HL-60 (cell line): ENCODE measurements around the gene RASAL2.

Experiments used
- GABPA ChIP-seq: IDR thresholded peaks from 2 replicates; pipeline ENCODE4 v1.6.1; 2012; ENCODE audit warnings: low read depth
- POLR2AphosphoS5 ChIP-seq: IDR thresholded peaks from 2 replicates; pipeline ENCODE4 v1.6.1; 2012; ENCODE audit warnings: low read depth
- SPI1 ChIP-seq: IDR thresholded peaks from 2 replicates; pipeline ENCODE4 v1.6.1; 2012; ENCODE audit warnings: low read depth, mild to moderate bottlenecking, borderline replicate concordance
- TF ChIP-seq, protein P1 (sequence below): IDR thresholded peaks from one replicate; pipeline ENCODE4 v1.5.1; 2011; ENCODE audit warnings: low read length, control low read depth, inconsistent platforms; ENCODE audit not compliant: insufficient read depth
- TF ChIP-seq, protein P2 (sequence below): IDR thresholded peaks from 2 replicates; pipeline ENCODE4 v1.6.1; 2012; ENCODE audit warnings: low read depth; ENCODE audit not compliant: insufficient replicate concordance

DNA sequence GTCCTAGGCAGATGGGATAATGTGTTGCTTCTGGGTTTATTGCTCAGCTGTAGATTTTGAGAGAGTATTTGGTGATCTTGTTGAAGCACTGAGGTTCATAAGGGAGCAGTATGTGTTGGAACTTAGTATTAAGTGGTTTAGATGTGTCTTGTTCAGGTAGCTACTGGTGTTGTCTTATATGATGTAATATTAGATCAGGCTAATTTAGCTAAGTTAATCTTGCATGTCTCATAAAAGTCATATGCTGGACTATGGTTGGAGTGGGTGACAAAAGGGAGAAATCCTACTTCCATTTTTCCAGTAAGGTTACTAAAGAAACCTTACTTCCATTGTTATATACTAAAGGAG lies 206.4 kb downstream of the RASAL2 start:
- TF ChIP-seq, protein P1, sequence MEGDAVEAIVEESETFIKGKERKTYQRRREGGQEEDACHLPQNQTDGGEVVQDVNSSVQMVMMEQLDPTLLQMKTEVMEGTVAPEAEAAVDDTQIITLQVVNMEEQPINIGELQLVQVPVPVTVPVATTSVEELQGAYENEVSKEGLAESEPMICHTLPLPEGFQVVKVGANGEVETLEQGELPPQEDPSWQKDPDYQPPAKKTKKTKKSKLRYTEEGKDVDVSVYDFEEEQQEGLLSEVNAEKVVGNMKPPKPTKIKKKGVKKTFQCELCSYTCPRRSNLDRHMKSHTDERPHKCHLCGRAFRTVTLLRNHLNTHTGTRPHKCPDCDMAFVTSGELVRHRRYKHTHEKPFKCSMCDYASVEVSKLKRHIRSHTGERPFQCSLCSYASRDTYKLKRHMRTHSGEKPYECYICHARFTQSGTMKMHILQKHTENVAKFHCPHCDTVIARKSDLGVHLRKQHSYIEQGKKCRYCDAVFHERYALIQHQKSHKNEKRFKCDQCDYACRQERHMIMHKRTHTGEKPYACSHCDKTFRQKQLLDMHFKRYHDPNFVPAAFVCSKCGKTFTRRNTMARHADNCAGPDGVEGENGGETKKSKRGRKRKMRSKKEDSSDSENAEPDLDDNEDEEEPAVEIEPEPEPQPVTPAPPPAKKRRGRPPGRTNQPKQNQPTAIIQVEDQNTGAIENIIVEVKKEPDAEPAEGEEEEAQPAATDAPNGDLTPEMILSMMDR: no peak
- TF ChIP-seq GABPA (no peak), POLR2AphosphoS5 (no peak), SPI1 (no peak)
- TF ChIP-seq, protein P2, sequence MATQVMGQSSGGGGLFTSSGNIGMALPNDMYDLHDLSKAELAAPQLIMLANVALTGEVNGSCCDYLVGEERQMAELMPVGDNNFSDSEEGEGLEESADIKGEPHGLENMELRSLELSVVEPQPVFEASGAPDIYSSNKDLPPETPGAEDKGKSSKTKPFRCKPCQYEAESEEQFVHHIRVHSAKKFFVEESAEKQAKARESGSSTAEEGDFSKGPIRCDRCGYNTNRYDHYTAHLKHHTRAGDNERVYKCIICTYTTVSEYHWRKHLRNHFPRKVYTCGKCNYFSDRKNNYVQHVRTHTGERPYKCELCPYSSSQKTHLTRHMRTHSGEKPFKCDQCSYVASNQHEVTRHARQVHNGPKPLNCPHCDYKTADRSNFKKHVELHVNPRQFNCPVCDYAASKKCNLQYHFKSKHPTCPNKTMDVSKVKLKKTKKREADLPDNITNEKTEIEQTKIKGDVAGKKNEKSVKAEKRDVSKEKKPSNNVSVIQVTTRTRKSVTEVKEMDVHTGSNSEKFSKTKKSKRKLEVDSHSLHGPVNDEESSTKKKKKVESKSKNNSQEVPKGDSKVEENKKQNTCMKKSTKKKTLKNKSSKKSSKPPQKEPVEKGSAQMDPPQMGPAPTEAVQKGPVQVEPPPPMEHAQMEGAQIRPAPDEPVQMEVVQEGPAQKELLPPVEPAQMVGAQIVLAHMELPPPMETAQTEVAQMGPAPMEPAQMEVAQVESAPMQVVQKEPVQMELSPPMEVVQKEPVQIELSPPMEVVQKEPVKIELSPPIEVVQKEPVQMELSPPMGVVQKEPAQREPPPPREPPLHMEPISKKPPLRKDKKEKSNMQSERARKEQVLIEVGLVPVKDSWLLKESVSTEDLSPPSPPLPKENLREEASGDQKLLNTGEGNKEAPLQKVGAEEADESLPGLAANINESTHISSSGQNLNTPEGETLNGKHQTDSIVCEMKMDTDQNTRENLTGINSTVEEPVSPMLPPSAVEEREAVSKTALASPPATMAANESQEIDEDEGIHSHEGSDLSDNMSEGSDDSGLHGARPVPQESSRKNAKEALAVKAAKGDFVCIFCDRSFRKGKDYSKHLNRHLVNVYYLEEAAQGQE: no peak
